ENCODE data around the gene PNPLA6. TPM values are rescaled to one million over a fixed set of nuclear protein-coding genes. Genes with fewer than 3 reads are reported as not detected.

The PNPLA6 gene
- total RNA-seq, 2 experiments from 2014 or later: 62.0 to 70.9 TPM

GRCh38 chr19:7542556-7543348 lies 7.2 kb downstream of the PNPLA6 start:
- Mint-ChIP-seq H3K36me3 (ENCODE audit: low read depth) (peaks cover 41% of the 10 kb centered on the region), H3K27me3 (no peaks in the 10 kb centered on the region), H3K9me3 (no peaks in the 10 kb centered on the region), H3K27ac (no peak overlapping the region), H3K4me3 (no peak overlapping the region), H3K4me1 (ENCODE audit: low read depth) (peaks cover 4% of the 10 kb centered on the region)
- ChIA-PET POLR2A (interaction anchor here (0.6 kb wide), 1 partner anchor 228 kb away, joined by 3 read pairs; no protein-coding TSS in a partner anchor), CTCF (interaction anchor here (1.5 kb wide), 1 partner anchor 26 kb away, joined by 3 read pairs; no protein-coding TSS in a partner anchor)
- Histone ChIP-seq H3K27me3 (ENCODE audit: control insufficient read depth in 1 of 2, insufficient read depth in 2 of 2, low read length in 2 of 2) (no peaks in the 10 kb centered on the region), H3K4me1 (ENCODE audit: insufficient read depth, low read length) (peaks cover 6% of the 10 kb centered on the region), H3K4me3 (ENCODE audit: low read length) (no peak overlapping the region), H3K9me3 (ENCODE audit: control insufficient read depth in 1 of 2, insufficient read depth in 1 of 2, low read length in 2 of 2) (no peaks in the 10 kb centered on the region), H3K36me3 (ENCODE audit: insufficient read depth, low read length) (peaks cover 43% of the 10 kb centered on the region), H3K27ac (ENCODE audit: low read depth in 1 of 2, low read length in 2 of 2) (no peak overlapping the region)
- ATAC-seq (ENCODE audit: poor library complexity): no peak
- peak in 1 of 14 experiments; percentile 15 for DNase-seq
- TF ChIP-seq, protein P1, sequence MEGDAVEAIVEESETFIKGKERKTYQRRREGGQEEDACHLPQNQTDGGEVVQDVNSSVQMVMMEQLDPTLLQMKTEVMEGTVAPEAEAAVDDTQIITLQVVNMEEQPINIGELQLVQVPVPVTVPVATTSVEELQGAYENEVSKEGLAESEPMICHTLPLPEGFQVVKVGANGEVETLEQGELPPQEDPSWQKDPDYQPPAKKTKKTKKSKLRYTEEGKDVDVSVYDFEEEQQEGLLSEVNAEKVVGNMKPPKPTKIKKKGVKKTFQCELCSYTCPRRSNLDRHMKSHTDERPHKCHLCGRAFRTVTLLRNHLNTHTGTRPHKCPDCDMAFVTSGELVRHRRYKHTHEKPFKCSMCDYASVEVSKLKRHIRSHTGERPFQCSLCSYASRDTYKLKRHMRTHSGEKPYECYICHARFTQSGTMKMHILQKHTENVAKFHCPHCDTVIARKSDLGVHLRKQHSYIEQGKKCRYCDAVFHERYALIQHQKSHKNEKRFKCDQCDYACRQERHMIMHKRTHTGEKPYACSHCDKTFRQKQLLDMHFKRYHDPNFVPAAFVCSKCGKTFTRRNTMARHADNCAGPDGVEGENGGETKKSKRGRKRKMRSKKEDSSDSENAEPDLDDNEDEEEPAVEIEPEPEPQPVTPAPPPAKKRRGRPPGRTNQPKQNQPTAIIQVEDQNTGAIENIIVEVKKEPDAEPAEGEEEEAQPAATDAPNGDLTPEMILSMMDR (IDR thresholded peaks at IDR 0.05): no peak
- intact Hi-C loops (cut with DNase I, micrococcal nuclease): no loop called here

DNA sequence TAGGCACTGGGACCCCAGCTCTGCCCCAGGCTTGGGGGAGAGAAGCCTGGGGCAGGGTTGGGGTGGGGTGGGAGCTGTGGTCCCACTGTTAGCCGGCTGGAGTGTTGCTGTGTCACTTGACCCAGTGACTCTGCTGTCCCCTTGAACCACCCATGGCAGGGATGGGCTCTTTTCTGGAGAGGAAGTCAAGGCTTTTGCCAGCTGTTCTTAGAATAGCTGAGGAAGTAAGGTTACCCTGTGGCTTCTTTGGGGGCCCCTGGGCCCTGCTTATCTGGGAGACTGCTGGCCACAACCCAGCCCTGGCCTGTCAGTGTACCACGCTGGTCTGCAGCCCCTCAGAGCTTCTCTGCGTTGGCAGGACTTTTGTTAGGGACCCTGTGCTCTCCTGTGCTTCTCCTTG lies 9.1 kb downstream of the PNPLA6 start:
- peaks cover 34% of the 10 kb centered on the region for H3K36me3 Mint-ChIP-seq (ENCODE audit: low read depth)
- ATAC-seq (ENCODE audit: poor library complexity) (no peak), DNase-seq (peak in 2 of 14 experiments; percentile 35 to 36)
- H3K27ac Mint-ChIP-seq: no peak overlapping the region
- POLR2A ChIA-PET: no interaction called here
- H3K4me1 Mint-ChIP-seq (ENCODE audit: low read depth): peaks cover 4% of the 10 kb centered on the region
- H3K27me3 Mint-ChIP-seq: no peaks in the 10 kb centered on the region
- H3K27me3 ChIP-seq (ENCODE audit: control insufficient read depth in 1 of 2, insufficient read depth in 2 of 2, low read length in 2 of 2): no peaks in the 10 kb centered on the region
- H3K9me3 Mint-ChIP-seq: no peaks in the 10 kb centered on the region
- no peaks in the 10 kb centered on the region for H3K9me3 ChIP-seq (ENCODE audit: control insufficient read depth in 1 of 2, insufficient read depth in 1 of 2, low read length in 2 of 2)
- H3K4me1 ChIP-seq (ENCODE audit: insufficient read depth, low read length): peaks cover 6% of the 10 kb centered on the region
- TF ChIP-seq, protein P1 (IDR thresholded peaks at IDR 0.05): no peak
- no peak overlapping the region for H3K27ac ChIP-seq (ENCODE audit: low read depth in 1 of 2, low read length in 2 of 2)
- intact Hi-C loops (cut with DNase I, micrococcal nuclease): no loop called here
- H3K36me3 ChIP-seq (ENCODE audit: insufficient read depth, low read length): peaks cover 41% of the 10 kb centered on the region
- no peak overlapping the region for H3K4me3 ChIP-seq (ENCODE audit: low read length)
- CTCF ChIA-PET: no interaction called here
- no peak overlapping the region for H3K4me3 Mint-ChIP-seq

GRCh38 chr19:7545300-7545699 lies 9.8 kb downstream of the PNPLA6 start:
- TF ChIP-seq, protein P1 (IDR thresholded peaks at IDR 0.05): no peak
- no peak overlapping the region for H3K4me3 ChIP-seq (ENCODE audit: low read length)
- ATAC-seq (ENCODE audit: poor library complexity) (no peak), DNase-seq (no peak)
- Mint-ChIP-seq H3K9me3 (no peaks in the 10 kb centered on the region), H3K36me3 (ENCODE audit: low read depth) (peaks cover 29% of the 10 kb centered on the region), H3K4me1 (ENCODE audit: low read depth) (peaks cover 4% of the 10 kb centered on the region), H3K4me3 (no peak overlapping the region), H3K27me3 (no peaks in the 10 kb centered on the region), H3K27ac (no peak overlapping the region)
- H3K9me3 ChIP-seq (ENCODE audit: control insufficient read depth in 1 of 2, insufficient read depth in 1 of 2, low read length in 2 of 2): no peaks in the 10 kb centered on the region
- H3K36me3 ChIP-seq (ENCODE audit: insufficient read depth, low read length): peaks cover 42% of the 10 kb centered on the region
- POLR2A ChIA-PET: no interaction called here
- no peaks in the 10 kb centered on the region for H3K27me3 ChIP-seq (ENCODE audit: control insufficient read depth in 1 of 2, insufficient read depth in 2 of 2, low read length in 2 of 2)
- H3K27ac ChIP-seq (ENCODE audit: low read depth in 1 of 2, low read length in 2 of 2): no peak overlapping the region
- intact Hi-C loops (cut with DNase I, micrococcal nuclease): no loop called here
- CTCF ChIA-PET: no interaction called here
- H3K4me1 ChIP-seq (ENCODE audit: insufficient read depth, low read length): peaks cover 6% of the 10 kb centered on the region
